Ovary (tissue), 3 donors: ENCODE data around the gene TPSD1.

Source experiments
- CTCF ChIP-seq, 3 donors: fragments of 450-650 bp in 2 of 3; fragments of 200-600 bp in 1 of 3; IDR thresholded peaks; one replicate each; pipeline versions ENCODE4 v1.5.1 to v1.8.0; 2016 to 2022; ENCODE audit warnings: antibody characterized with exemption in 3 of 3, mild to moderate bottlenecking in 1 of 3
- EP300 ChIP-seq: sonication (generic); formaldehyde crosslinking; IDR thresholded peaks from one replicate; pipeline ENCODE4 v1.6.1; 2017; ENCODE audit warnings: antibody characterized with exemption
- donor health status: DM: no; HTN: no; CAD: no.

GRCh38 chr16:1261131-1261892 lies 5.4 kb downstream of the TPSD1 start:
- TF ChIP-seq EP300 (no peak), CTCF (IDR thresholded peaks at IDR 0.05) (no peak)
